ENCODE data around the gene DNPEP. TPM values are rescaled to one million over a fixed set of nuclear protein-coding genes. Genes with fewer than 3 reads are reported as not detected.
A peak's percentile ranks its signal among the peaks of the same experiment; 100 is the strongest.

The DNPEP gene
- total and polyA plus RNA-seq, 2 of the 8 experiments (the other 6 are each of a cell fraction or from before 2014, with no cell fraction given): 59.8 to 109 TPM

DNA sequence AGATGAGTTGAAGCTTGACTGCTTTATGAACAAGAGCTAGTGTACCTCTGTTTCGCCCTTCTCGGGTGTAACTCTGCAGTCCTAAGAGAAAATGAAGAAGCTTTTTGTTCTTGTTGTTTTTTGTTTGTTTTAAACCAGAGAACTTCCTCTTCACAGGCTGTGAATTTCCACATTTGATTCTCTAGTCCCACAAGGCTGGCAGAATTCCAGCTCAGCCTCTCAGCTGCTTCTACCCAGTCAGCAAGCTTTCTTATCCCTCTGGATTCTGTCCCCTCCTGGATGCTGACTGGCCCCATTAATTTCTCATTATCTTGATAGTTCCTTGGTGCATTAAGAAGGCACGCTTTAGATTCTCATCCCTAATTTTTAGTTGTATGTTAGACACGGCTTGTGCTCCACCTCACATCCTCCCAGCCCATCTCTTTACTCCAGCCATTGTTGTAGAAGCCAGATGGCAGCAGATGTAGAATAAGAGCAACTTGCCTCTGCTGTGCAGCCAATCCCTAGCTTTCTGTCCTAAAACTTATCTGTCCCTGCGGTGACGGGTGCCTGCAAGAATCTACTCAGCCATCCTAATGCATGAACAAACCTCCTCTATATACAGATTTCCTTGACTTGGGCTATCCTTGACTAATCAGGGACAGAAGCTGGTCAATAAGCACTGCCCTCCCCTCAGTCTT lies 42.8 kb downstream of the DNPEP start:
- H3K4me2 ChIP-seq (ENCODE audit: insufficient read depth in 1 of 2, low read depth in 2 of 2, low read length in 2 of 2): no peak overlapping the region
- H4K5ac ChIP-seq (ENCODE audit: insufficient read length, low read depth, low read length): no peak overlapping the region
- FAIRE-seq: no peak
- no peak overlapping the region for H3K27ac ChIP-seq (ENCODE audit: low read depth, low read length)
- POLR2A ChIA-PET (ENCODE audit: partially characterized antibody): no interaction called here
- H2BK12ac ChIP-seq (ENCODE audit: low read depth, low read length): no peak overlapping the region
- no peaks in the 10 kb centered on the region for H4K20me1 ChIP-seq (replicated peaks in 1 of 2; ENCODE audit: control insufficient read depth in 1 of 2, insufficient read depth in 2 of 2, low read length in 2 of 2)
- WGBS, 2 experiments (ENCODE audit: extremely low coverage in 1 of 2, insufficient coverage in 1 of 2, insufficient read length in 1 of 2, insufficient replicate concordance in 2 of 2, low coverage in 1 of 2, low lambda C conversion rate in 2 of 2, missing lambda C conversion rate in 1 of 2): 88% methylated on average over 6 of the region's 6 CpGs; no CpG with 5 or more reads in 1 of the 2 experiments
- H3K23ac ChIP-seq (ENCODE audit: insufficient read length): no peak overlapping the region
- no peak for DNase-seq (ENCODE audit: low read depth in 1 of 2, low spot score in 2 of 2)
- no peaks in the 10 kb centered on the region for H3K4me1 ChIP-seq (replicated peaks in 1 of 4; ENCODE audit: control insufficient read depth in 3 of 4, insufficient read depth in 4 of 4, low read length in 3 of 4)
- H2BK20ac ChIP-seq (ENCODE audit: low read length): no peak overlapping the region
- H3K4me3 ChIP-seq (ENCODE audit: extremely low read depth in 1 of 4, insufficient read depth in 2 of 4, low read depth in 3 of 4, low read length in 4 of 4): no peak overlapping the region
- no peak overlapping the region for H2AK5ac ChIP-seq (ENCODE audit: low read depth, low read length)
- CTCF ChIA-PET (ENCODE audit: partially characterized antibody): interaction anchor here (0.7 to 2.4 kb wide), 10 partner anchors 9 to 204 kb away, joined by 3 to 16 read pairs (median 4); partner anchors contain the start of gene RESP18
- no peak overlapping the region for H2BK5ac ChIP-seq (ENCODE audit: low read depth, low read length)
- no peak overlapping the region for H4K8ac ChIP-seq (ENCODE audit: extremely low read depth, insufficient read depth, low read length)
- H3K9me3 ChIP-seq (ENCODE audit: insufficient read depth in 2 of 2, low read depth in 1 of 2, low read length in 1 of 2): no peaks in the 10 kb centered on the region
- no peak overlapping the region for H4K91ac ChIP-seq (replicated peaks; ENCODE audit: insufficient read length, low read length)
- H3K4ac ChIP-seq (replicated peaks; ENCODE audit: insufficient read length, low read depth, low read length): no peak overlapping the region
- no peak overlapping the region for H3K18ac ChIP-seq (ENCODE audit: extremely low read depth, low read length)
- H3K23me2 ChIP-seq (ENCODE audit: low read depth, low read length): no peaks in the 10 kb centered on the region
- H3K27me3 ChIP-seq (replicated peaks in 1 of 4; ENCODE audit: control insufficient read depth in 3 of 4, extremely low read depth in 1 of 4, insufficient read depth in 3 of 4, low read length in 3 of 4): no peaks in the 10 kb centered on the region; a peak in 2 of 7 replicates
- H2AFZ ChIP-seq (ENCODE audit: low read length): peak overlapping the region; percentile 41; the same call in 1 of the 2 replicates
- H3K56ac ChIP-seq (replicated peaks; ENCODE audit: insufficient read length, low read depth, low read length): no peak overlapping the region
- no peaks in the 10 kb centered on the region for H3K36me3 ChIP-seq (ENCODE audit: control insufficient read depth in 2 of 4, insufficient read depth in 4 of 4, low read length in 3 of 4)
- no peaks in the 10 kb centered on the region for H3K79me1 ChIP-seq (ENCODE audit: low read depth, low read length)
- H3K14ac ChIP-seq (ENCODE audit: insufficient read length): no peak overlapping the region
- no peaks in the 10 kb centered on the region for H3K79me2 ChIP-seq (ENCODE audit: control insufficient read depth in 1 of 2, insufficient read depth in 2 of 2, low read length in 2 of 2)
- H2BK15ac ChIP-seq (ENCODE audit: low read length): no peak overlapping the region
- H2BK120ac ChIP-seq (replicated peaks; ENCODE audit: low read depth, low read length): no peak overlapping the region
- no peak overlapping the region for H3K9ac ChIP-seq (replicated peaks in 1 of 4; ENCODE audit: extremely low read depth in 1 of 4, low read depth in 3 of 4, low read length in 3 of 4)
- TF ChIP-seq USF2 (IDR thresholded peaks at IDR 0.05; ENCODE audit: low read length): no peak
- no peak for TF ChIP-seq ZNF274 (IDR thresholded peaks at IDR 0.05; ENCODE audit: borderline replicate concordance, extremely low read depth, low read length)
- no peak for TF ChIP-seq GTF2F1 (IDR thresholded peaks at IDR 0.05; ENCODE audit: borderline replicate concordance, low read depth, low read length)
- no peak for TF ChIP-seq RXRA (IDR thresholded peaks at IDR 0.05; ENCODE audit: insufficient read depth, low read depth, low read length)
- TF ChIP-seq TBP (IDR thresholded peaks at IDR 0.05; ENCODE audit: low read depth, low read length): no peak
- TF ChIP-seq ASH2L (IDR thresholded peaks at IDR 0.05; ENCODE audit: low read length): no peak
- TF ChIP-seq CHD2 (IDR thresholded peaks at IDR 0.05; ENCODE audit: low read length): no peak

Data from H1 (cell line).